Measurements from ENCODE around the gene TOM1L1.
"Not testable (repeated sequence)": the region's sequence is repeated elsewhere in the genome, so short reads cannot be mapped to it uniquely, and the experiment has no call there.

Gene TOM1L1

GRCh38 chr17:54900457-54901229 is at the start of gene TOM1L1:
Gene TOM1L1 (plus strand): TSS chr17:54900852. CDS start chr17:54900866, 14 bp downstream.
- in situ Hi-C loops (cut with MboI; ENCODE audit: low sequenced_read_pairs), result no loop called here

- in situ Hi-C loops (cut with MboI; ENCODE audit: low sequenced_read_pairs), result no loop called here
Measured at GRCh38 chr17:54859187-54859586, 41.5 kb upstream of the TOM1L1 start.

DNA sequence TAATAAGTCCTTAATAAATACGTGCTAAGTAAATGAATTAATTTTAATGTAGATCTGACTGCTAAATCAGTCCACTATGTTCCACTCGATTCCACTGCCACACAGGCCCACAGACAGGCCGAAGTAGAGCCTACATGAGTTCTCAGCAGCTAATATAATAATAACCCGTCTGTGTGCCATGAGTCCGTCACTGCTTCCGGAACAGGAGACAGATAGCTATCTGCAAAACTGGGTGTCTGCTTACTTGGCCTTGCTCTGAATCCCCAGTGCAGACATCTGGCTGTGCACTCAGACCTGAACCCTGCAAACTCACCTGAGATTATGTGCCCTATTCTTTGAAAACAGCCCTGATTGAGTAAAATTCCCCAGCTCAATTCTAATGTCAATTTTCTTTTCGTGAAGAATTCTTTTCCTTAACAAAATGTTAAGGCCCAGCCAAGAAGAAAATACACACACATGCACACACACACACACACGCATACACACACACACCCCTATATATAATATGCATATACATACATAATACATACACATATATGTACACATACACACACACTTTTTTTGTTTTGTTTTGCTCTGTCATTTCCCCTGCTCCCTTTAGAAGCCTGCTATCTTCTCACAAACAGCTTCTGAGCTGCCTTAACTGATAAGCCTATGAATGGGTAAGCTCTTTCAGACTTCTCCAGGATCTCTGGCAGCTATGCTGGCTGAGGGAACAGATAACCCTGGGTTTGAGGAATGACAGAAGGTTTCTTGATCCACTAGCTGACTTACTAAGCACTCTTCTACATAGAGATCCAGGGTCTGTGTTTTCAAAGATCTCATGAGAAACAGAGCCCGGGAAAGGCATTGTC is 39.8 kb upstream of the TOM1L1 start:
- in situ Hi-C loops (cut with MboI; ENCODE audit: low sequenced_read_pairs), result no loop called here

DNA sequence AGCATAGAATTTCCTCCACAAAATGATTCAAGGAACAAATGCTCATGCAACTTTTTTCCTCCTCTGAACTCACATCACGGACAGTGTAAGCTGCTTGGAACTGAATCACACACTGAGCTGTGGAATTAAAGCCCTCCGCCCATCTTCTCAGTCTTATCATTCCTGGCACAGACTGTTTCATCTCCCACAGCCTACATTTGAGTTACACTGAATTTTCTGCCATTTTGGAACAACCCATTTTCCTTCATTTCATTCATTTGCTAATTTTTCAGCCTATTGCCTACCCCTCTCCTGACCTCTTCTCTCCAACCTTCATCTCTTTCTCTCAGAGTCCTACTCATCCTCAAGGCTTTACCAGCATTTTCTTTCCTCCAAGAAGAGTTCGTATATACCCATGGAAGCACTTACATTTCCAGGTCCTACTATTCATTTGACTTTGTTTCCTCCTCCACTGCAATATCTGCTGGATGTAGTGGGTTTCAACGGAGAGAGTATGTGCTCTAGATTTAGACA is 39.1 kb upstream of the TOM1L1 start:
- in situ Hi-C loops (cut with MboI; ENCODE audit: low sequenced_read_pairs), result no loop called here

DNA sequence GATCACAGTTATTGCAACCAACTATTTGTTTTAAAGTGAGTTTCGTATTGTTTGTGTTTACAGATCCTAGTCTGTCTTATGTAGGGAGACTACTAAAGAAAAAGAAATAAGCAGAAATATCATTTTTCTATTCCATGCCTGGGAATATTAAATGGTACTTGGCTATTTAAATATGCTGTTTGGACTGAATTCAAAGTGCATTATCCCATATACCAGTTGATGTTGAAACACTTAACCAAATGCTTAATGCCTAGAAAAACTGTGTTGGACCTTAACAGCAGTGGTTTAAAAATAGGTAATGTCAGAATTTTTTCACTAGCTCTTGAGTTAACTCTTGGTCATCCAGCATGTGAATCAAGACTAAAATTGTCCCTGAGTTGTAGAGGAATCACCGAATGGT is 37.5 kb upstream of the TOM1L1 start:
- in situ Hi-C loops (cut with MboI; ENCODE audit: low sequenced_read_pairs), result no loop called here

DNA sequence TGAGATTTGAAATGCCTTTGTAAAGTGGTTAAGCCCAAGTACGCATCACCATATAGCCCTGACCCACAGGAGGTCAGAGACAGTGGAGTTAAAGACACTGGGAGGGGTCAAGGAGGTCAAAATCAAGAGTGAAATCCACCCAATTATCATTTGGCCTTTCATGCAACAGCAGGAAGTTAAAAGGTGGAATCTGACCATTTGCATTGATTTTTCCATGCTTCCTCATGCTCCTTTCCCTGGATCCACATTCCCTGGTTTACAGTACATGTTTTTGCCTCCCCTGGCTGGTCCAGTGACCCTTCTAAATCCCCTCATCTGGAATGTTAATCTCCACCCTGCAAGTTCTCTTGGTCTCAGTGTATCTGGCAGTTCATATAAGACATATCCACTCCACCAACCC is 36.6 kb upstream of the TOM1L1 start:
- in situ Hi-C loops (cut with MboI; ENCODE audit: low sequenced_read_pairs), result no loop called here

DNA sequence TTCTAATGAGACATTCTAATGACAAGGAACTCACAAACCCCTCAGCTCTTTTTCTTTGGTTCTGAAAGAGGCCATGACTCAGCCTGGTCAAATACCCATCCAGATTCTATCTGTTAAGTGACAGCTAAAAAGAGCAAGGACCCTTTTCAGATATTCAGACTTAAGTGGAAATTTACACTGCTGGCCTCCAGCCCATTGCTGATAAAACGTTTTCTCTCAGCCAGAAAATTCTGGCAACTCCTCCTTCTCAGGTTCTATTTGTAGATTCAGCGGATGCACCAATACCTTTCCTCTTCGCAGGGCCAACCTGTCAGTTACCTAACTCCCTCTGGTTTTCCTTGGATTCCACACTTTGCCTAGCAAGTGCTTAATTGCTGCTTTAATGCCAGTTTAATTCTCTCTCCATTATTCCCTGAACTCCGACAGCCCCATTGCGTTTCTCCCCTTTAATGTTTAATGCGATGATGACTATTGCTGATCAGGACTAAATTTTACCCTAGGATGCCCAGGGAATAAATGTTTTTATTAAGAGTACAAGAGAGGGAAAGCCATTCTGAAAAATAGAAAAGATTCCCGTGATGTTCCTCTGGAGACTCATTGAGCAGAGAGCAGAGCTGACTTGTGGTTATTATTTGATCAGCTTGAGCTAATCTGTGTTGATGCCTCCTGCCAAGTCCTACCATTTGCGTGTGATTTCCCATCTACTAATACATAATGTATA is 35.9 kb upstream of the TOM1L1 start:
- in situ Hi-C loops (cut with MboI; ENCODE audit: low sequenced_read_pairs), result no loop called here

- in situ Hi-C loops (cut with MboI; ENCODE audit: low sequenced_read_pairs), result no loop called here
Measured at GRCh38 chr17:54867634-54868033, 33.0 kb upstream of the TOM1L1 start.

GRCh38 chr17:54870671-54871175 is 29.9 kb upstream of the TOM1L1 start:
- in situ Hi-C loops (cut with MboI; ENCODE audit: low sequenced_read_pairs), result no loop called here

DNA sequence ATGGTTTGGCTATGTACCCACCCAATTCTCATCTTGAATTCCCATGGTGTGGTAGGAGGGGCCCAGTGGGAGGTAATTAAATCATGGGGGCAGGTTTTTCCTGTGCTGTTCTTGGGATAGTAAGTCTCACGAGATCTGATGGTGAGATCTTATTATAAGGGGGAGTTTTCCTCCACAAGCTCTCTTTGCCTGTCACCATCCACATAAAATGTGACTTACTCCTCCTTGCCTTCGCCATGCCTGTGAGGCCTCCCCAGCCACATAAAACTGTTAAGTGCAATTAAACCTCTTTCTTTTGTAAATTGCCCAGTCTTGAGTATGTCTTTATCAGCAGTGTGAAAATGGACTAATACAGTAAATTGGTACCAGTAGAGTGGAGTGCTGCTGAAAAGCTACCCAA is 24.7 kb upstream of the TOM1L1 start:
- in situ Hi-C loops (cut with MboI; ENCODE audit: low sequenced_read_pairs), result not testable (repeated sequence)

- in situ Hi-C loops (cut with MboI; ENCODE audit: low sequenced_read_pairs), result no loop called here
Measured at GRCh38 chr17:54876656-54877195, 23.9 kb upstream of the TOM1L1 start.

GRCh38 chr17:54881255-54881972 is 19.2 kb upstream of the TOM1L1 start:
- in situ Hi-C loops (cut with MboI; ENCODE audit: low sequenced_read_pairs), result no loop called here

- in situ Hi-C loops (cut with MboI; ENCODE audit: low sequenced_read_pairs), result no loop called here
Measured at GRCh38 chr17:54882371-54882770, 18.3 kb upstream of the TOM1L1 start.

GRCh38 chr17:54882950-54883349 is 17.7 kb upstream of the TOM1L1 start:
- in situ Hi-C loops (cut with MboI; ENCODE audit: low sequenced_read_pairs), result no loop called here

- in situ Hi-C loops (cut with MboI; ENCODE audit: low sequenced_read_pairs), result no loop called here
Measured at GRCh38 chr17:54883939-54884338, 16.7 kb upstream of the TOM1L1 start.

DNA sequence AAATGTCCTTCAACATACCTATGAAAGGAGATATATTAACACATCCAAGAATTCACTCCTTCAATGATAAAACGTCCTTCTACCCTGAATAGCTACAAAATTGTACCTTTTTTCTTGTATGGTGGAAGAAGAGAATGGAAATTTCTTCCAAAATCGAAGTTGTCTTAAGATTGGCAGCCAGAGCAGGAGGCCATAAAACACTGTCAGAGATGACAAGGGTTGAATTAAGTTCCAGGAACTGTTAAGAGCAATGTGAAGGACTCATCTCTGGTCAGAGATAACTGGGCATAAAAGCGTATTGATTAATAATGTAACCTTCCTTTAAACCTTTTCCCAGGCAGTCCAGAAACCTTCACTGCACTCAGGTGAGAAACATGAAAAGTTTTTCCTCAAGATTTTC is 12.9 kb upstream of the TOM1L1 start:
- in situ Hi-C loops (cut with MboI; ENCODE audit: low sequenced_read_pairs), result no loop called here

DNA sequence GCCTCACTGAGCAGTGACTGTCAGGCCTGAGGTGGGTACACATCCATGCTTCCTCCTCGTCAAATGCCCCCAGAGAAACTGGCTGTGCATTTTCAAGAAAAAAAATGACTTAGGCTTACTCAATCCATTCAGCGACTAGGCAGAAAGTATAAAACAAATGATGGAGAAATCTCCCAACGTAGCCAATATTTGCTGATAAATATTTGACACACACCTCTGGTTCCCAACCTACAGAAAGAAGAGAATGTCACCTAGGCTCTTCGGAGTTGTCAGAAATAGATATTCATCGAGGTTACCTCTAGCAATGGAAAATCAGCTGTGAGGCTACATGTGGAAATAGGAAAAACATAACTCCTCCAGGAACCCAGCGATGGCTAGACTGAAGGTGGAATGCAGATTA is 12.4 kb upstream of the TOM1L1 start:
- in situ Hi-C loops (cut with MboI; ENCODE audit: low sequenced_read_pairs), result no loop called here

- in situ Hi-C loops (cut with MboI; ENCODE audit: low sequenced_read_pairs), result no loop called here
Measured at GRCh38 chr17:54888981-54889380, 11.7 kb upstream of the TOM1L1 start.

- in situ Hi-C loops (cut with MboI; ENCODE audit: low sequenced_read_pairs), result no loop called here
Measured at GRCh38 chr17:54891176-54891821, 9.4 kb upstream of the TOM1L1 start.

- in situ Hi-C loops (cut with MboI; ENCODE audit: low sequenced_read_pairs), result no loop called here
Measured at GRCh38 chr17:54892360-54892759, 8.3 kb upstream of the TOM1L1 start.
